ENCODE results near the gene RLN2. TPM values are rescaled to one million over a fixed set of nuclear protein-coding genes. Genes with fewer than 3 reads are reported as not detected.

RLN2 gene
- total and polyA plus RNA-seq, 4 donors, result not detected

GRCh38 chr9:5286262-5286661, 18.3 kb downstream of the RLN2 start:
- Histone ChIP-seq H3K4me3 (ENCODE audit: low read length in 2 of 2) (no peak overlapping the region), H3K27me3 (ENCODE audit: control insufficient read depth in 1 of 2, insufficient read depth in 2 of 2, low read length in 1 of 2) (no peaks in the 10 kb centered on the region), H3K27ac (ENCODE audit: low read depth in 1 of 2, low read length in 2 of 2) (no peak overlapping the region), H3K36me3 (ENCODE audit: control insufficient read depth in 1 of 2, insufficient read depth in 2 of 2, low read length in 1 of 2) (no peaks in the 10 kb centered on the region), H3K9me3 (ENCODE audit: control insufficient read depth, low read length) (no peaks in the 10 kb centered on the region), H3K4me1 (ENCODE audit: control insufficient read depth in 1 of 2, insufficient read depth in 2 of 2, low read length in 2 of 2) (no peaks in the 10 kb centered on the region)
- no peak for DNase-seq
- intact Hi-C loops (cut with DNase I), result no loop called here
- no peak for ATAC-seq (ENCODE audit: low FRiP score)

GRCh38 chr9:5278486-5278885, 26.0 kb downstream of the RLN2 start:
- no peak for ATAC-seq (ENCODE audit: low FRiP score)
- DNase-seq, result no peak
- H3K4me3 ChIP-seq (ENCODE audit: low read length in 2 of 2), result no peak overlapping the region
- H3K4me1 ChIP-seq (ENCODE audit: control insufficient read depth in 1 of 2, insufficient read depth in 2 of 2, low read length in 2 of 2), result no peaks in the 10 kb centered on the region
- intact Hi-C loops (cut with DNase I), result no loop called here
- H3K36me3 ChIP-seq (ENCODE audit: control insufficient read depth in 1 of 2, insufficient read depth in 2 of 2, low read length in 1 of 2), result no peaks in the 10 kb centered on the region
- H3K27ac ChIP-seq (ENCODE audit: low read depth in 1 of 2, low read length in 2 of 2), result no peak overlapping the region
- H3K27me3 ChIP-seq (ENCODE audit: control insufficient read depth in 1 of 2, insufficient read depth in 2 of 2, low read length in 1 of 2), result no peaks in the 10 kb centered on the region
- 67% methylated on average over 2 of the region's 2 CpGs for whole genome bisulfite sequencing, 2 donors
- peaks cover 2% of the 10 kb centered on the region for H3K9me3 ChIP-seq (ENCODE audit: control insufficient read depth, low read length)

- WGBS, 2 donors, result 95 to 97% methylated on average over 2 of the region's 2 CpGs
- H3K27ac ChIP-seq (ENCODE audit: low read depth in 1 of 2, low read length in 2 of 2), result no peak overlapping the region
- no peak overlapping the region for H3K4me3 ChIP-seq (ENCODE audit: low read length in 2 of 2)
- no peaks in the 10 kb centered on the region for H3K36me3 ChIP-seq (ENCODE audit: control insufficient read depth in 1 of 2, insufficient read depth in 2 of 2, low read length in 1 of 2)
- intact Hi-C loops (cut with DNase I), result loop anchor here in 1 of 2 donors (5.0 kb wide), 1 partner anchor 217 kb away; no protein-coding TSS in a partner anchor
- no peaks in the 10 kb centered on the region for H3K4me1 ChIP-seq (ENCODE audit: control insufficient read depth in 1 of 2, insufficient read depth in 2 of 2, low read length in 2 of 2)
- ATAC-seq (ENCODE audit: low FRiP score), result no peak
- no peak for DNase-seq
- H3K27me3 ChIP-seq (ENCODE audit: control insufficient read depth in 1 of 2, insufficient read depth in 2 of 2, low read length in 1 of 2), result no peaks in the 10 kb centered on the region
- peaks cover 2% of the 10 kb centered on the region for H3K9me3 ChIP-seq (ENCODE audit: control insufficient read depth, low read length)
Observed at GRCh38 chr9:5274770-5275169, 29.7 kb downstream of the RLN2 start.

GRCh38 chr9:5269249-5269715, 35.2 kb downstream of the RLN2 start:
- H3K4me3 ChIP-seq (ENCODE audit: low read length in 2 of 2), result no peak overlapping the region
- no peaks in the 10 kb centered on the region for H3K4me1 ChIP-seq (ENCODE audit: control insufficient read depth in 1 of 2, insufficient read depth in 2 of 2, low read length in 2 of 2)
- H3K9me3 ChIP-seq (ENCODE audit: control insufficient read depth, low read length), result no peaks in the 10 kb centered on the region
- no peaks in the 10 kb centered on the region for H3K36me3 ChIP-seq (ENCODE audit: control insufficient read depth in 1 of 2, insufficient read depth in 2 of 2, low read length in 1 of 2)
- ATAC-seq (ENCODE audit: low FRiP score), result no peak
- intact Hi-C loops (cut with DNase I), result loop anchor here (10.0 kb wide), 2 partner anchors 156 to 514 kb away; no protein-coding TSS in a partner anchor
- no peaks in the 10 kb centered on the region for H3K27me3 ChIP-seq (ENCODE audit: control insufficient read depth in 1 of 2, insufficient read depth in 2 of 2, low read length in 1 of 2)
- no peak overlapping the region for H3K27ac ChIP-seq (ENCODE audit: low read depth in 1 of 2, low read length in 2 of 2)
- no peak for DNase-seq
- 17 to 22% methylated on average over 6 of the region's 6 CpGs for WGBS, 2 donors

GRCh38 chr9:5265939-5266338, 38.6 kb downstream of the RLN2 start:
- no peak overlapping the region for H3K27ac ChIP-seq (ENCODE audit: low read depth in 1 of 2, low read length in 2 of 2)
- peaks cover 0 to 2% of the 10 kb centered on the region in 2 donors for H3K4me1 ChIP-seq (ENCODE audit: control insufficient read depth in 1 of 2, insufficient read depth in 2 of 2, low read length in 2 of 2)
- H3K4me3 ChIP-seq (ENCODE audit: low read length in 2 of 2), result no peak overlapping the region
- H3K9me3 ChIP-seq (ENCODE audit: control insufficient read depth, low read length), result no peaks in the 10 kb centered on the region
- ATAC-seq (ENCODE audit: low FRiP score), result no peak
- H3K36me3 ChIP-seq (ENCODE audit: control insufficient read depth in 1 of 2, insufficient read depth in 2 of 2, low read length in 1 of 2), result no peaks in the 10 kb centered on the region
- H3K27me3 ChIP-seq (ENCODE audit: control insufficient read depth in 1 of 2, insufficient read depth in 2 of 2, low read length in 1 of 2), result no peaks in the 10 kb centered on the region
- intact Hi-C loops (cut with DNase I), result loop anchor here (10.0 kb wide), 2 partner anchors 159 to 511 kb away; no protein-coding TSS in a partner anchor
- 88 to 97% methylated on average over 1 of the region's 1 CpG for WGBS, 2 donors
- no peak for DNase-seq

GRCh38 chr9:5264219-5264595, 40.3 kb downstream of the RLN2 start:
- intact Hi-C loops (cut with DNase I), result loop anchor here (10.0 kb wide), 2 partner anchors 161 to 509 kb away; no protein-coding TSS in a partner anchor
- DNase-seq (no peak), ATAC-seq (ENCODE audit: low FRiP score) (no peak)
- Histone ChIP-seq H3K9me3 (ENCODE audit: control insufficient read depth, low read length) (no peaks in the 10 kb centered on the region), H3K27me3 (ENCODE audit: control insufficient read depth in 1 of 2, insufficient read depth in 2 of 2, low read length in 1 of 2) (no peaks in the 10 kb centered on the region), H3K4me3 (ENCODE audit: low read length in 2 of 2) (no peak overlapping the region), H3K27ac (ENCODE audit: low read depth in 1 of 2, low read length in 2 of 2) (no peak overlapping the region), H3K4me1 (ENCODE audit: control insufficient read depth in 1 of 2, insufficient read depth in 2 of 2, low read length in 2 of 2) (peaks cover 0 to 2% of the 10 kb centered on the region in 2 donors), H3K36me3 (ENCODE audit: control insufficient read depth in 1 of 2, insufficient read depth in 2 of 2, low read length in 1 of 2) (no peaks in the 10 kb centered on the region)

GRCh38 chr9:5263351-5264218, 40.9 kb downstream of the RLN2 start:
- Histone ChIP-seq H3K4me1 (ENCODE audit: control insufficient read depth in 1 of 2, insufficient read depth in 2 of 2, low read length in 2 of 2) (peaks cover 0 to 2% of the 10 kb centered on the region in 2 donors), H3K9me3 (ENCODE audit: control insufficient read depth, low read length) (no peaks in the 10 kb centered on the region), H3K4me3 (ENCODE audit: low read length in 2 of 2) (no peak overlapping the region), H3K36me3 (ENCODE audit: control insufficient read depth in 1 of 2, insufficient read depth in 2 of 2, low read length in 1 of 2) (no peaks in the 10 kb centered on the region), H3K27me3 (ENCODE audit: control insufficient read depth in 1 of 2, insufficient read depth in 2 of 2, low read length in 1 of 2) (no peaks in the 10 kb centered on the region), H3K27ac (ENCODE audit: low read depth in 1 of 2, low read length in 2 of 2) (no peak overlapping the region)
- intact Hi-C loops (cut with DNase I), result loop anchor here (10.0 kb wide), 2 partner anchors 161 to 509 kb away; no protein-coding TSS in a partner anchor
- 18 to 20% methylated on average over 5 of the region's 5 CpGs for WGBS, 2 donors
- ATAC-seq (ENCODE audit: low FRiP score) (no peak), DNase-seq (no peak)

All from aorta (tissue), 5 donors.